ENCODE results near the gene LSAMP.

GRCh38 chr3:116476691-116477090 is 31.4 kb upstream of the LSAMP start:
- TF ChIP-seq REST (IDR thresholded peaks at IDR 0.05; ENCODE audit: low read depth, low read length) (no peak), RFX5 (IDR thresholded peaks at IDR 0.05; ENCODE audit: low read length) (no peak), CTCF (IDR thresholded peaks at IDR 0.05) (no peak)

All from SK-N-SH (cell line).